ENCODE data around the gene PRRT1B.

DNA sequence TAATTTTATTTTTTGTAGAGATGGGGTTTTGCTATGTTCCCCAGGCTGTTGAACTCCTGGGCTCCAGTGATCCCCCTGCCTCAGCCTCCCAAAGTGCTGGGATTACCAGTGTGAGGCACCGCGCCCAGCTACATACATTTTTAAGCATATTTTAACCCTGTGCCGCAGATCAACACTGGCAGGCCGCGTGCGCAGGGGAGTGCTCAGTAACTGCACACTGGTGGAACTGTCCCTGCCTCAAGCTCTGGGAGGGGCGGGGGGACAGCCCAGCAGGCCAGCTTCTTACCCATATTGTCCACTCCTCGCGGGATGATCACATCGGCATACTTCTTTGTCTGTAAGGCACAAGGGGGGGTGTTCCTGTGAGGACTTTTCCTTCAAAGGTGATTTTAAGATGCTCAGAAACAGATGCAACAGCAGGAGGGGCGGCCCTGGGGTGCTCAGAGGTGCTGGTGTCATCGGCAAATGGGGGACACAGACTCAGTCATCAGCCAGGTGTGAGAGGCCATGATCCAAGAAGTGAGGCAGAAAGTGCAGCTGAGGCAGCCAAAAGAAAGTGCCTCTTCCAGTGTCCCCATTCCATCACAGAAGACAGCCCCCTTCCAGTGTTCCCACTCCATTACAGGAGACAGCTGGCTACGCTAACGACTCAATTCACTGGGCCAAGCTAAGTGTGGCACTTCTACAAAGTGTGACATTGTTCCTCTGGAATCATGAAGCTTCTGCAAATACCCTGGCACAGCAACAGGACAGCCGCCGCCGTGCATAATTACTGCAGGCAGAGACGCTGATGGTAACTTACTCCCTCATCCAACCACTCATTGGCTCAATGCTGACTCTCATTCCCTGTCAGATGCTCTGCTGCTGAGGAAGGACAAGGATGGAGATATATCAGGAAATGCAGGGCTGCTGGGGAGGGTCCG, 19.4 kb upstream of the PRRT1B start:
- TF ChIP-seq, protein P1, sequence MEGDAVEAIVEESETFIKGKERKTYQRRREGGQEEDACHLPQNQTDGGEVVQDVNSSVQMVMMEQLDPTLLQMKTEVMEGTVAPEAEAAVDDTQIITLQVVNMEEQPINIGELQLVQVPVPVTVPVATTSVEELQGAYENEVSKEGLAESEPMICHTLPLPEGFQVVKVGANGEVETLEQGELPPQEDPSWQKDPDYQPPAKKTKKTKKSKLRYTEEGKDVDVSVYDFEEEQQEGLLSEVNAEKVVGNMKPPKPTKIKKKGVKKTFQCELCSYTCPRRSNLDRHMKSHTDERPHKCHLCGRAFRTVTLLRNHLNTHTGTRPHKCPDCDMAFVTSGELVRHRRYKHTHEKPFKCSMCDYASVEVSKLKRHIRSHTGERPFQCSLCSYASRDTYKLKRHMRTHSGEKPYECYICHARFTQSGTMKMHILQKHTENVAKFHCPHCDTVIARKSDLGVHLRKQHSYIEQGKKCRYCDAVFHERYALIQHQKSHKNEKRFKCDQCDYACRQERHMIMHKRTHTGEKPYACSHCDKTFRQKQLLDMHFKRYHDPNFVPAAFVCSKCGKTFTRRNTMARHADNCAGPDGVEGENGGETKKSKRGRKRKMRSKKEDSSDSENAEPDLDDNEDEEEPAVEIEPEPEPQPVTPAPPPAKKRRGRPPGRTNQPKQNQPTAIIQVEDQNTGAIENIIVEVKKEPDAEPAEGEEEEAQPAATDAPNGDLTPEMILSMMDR (IDR thresholded peaks at IDR 0.05): no peak
- TF ChIP-seq POLR2A (IDR thresholded peaks at IDR 0.05): no peak
